Testis (tissue), 2 donors: ENCODE results near the gene NEMP2.

Source experiments
- POLR2A ChIP-seq: fragments of 450-650 bp; IDR thresholded peaks from one replicate; pipeline ENCODE4 v1.6.1; 2017; ENCODE audit warnings: antibody characterized with exemption, mild to moderate bottlenecking, moderate library complexity
- TF ChIP-seq, protein P1 (sequence below), 3 experiments: fragments of 450-650 bp in 2 of 3; fragments of 200-600 bp in 1 of 3; sonication (generic) in 1 of 3; IDR thresholded peaks; one replicate each; pipeline ENCODE4 v1.5.1; 2016 to 2019; ENCODE audit warnings: antibody characterized with exemption in 3 of 3, mild to moderate bottlenecking in 2 of 3, moderate library complexity in 1 of 3

DNA sequence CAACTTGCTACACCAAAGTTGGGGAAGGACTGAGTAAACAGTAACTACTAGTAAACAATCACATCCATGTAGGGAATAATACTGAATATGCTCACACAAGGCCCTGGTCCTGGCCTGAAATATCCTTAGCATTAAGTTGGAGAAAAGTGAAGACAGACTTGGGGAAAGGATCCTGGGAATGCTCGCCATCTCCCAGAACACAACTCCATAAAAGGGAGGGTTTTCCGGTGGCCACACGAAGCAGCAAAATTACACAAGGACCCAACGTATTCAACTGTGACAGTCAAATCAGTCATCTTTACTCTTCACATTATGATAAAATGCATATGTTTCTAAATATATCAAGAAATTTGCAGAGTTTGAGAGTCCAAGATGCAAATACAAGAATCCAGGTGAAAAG is 7.3 kb downstream of the NEMP2 start:
- TF ChIP-seq, protein P1, sequence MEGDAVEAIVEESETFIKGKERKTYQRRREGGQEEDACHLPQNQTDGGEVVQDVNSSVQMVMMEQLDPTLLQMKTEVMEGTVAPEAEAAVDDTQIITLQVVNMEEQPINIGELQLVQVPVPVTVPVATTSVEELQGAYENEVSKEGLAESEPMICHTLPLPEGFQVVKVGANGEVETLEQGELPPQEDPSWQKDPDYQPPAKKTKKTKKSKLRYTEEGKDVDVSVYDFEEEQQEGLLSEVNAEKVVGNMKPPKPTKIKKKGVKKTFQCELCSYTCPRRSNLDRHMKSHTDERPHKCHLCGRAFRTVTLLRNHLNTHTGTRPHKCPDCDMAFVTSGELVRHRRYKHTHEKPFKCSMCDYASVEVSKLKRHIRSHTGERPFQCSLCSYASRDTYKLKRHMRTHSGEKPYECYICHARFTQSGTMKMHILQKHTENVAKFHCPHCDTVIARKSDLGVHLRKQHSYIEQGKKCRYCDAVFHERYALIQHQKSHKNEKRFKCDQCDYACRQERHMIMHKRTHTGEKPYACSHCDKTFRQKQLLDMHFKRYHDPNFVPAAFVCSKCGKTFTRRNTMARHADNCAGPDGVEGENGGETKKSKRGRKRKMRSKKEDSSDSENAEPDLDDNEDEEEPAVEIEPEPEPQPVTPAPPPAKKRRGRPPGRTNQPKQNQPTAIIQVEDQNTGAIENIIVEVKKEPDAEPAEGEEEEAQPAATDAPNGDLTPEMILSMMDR (IDR thresholded peaks at IDR 0.05) = no peak
- no peak for TF ChIP-seq POLR2A
